ENCODE data around the gene ATP10A.

ATP10A gene

DNA sequence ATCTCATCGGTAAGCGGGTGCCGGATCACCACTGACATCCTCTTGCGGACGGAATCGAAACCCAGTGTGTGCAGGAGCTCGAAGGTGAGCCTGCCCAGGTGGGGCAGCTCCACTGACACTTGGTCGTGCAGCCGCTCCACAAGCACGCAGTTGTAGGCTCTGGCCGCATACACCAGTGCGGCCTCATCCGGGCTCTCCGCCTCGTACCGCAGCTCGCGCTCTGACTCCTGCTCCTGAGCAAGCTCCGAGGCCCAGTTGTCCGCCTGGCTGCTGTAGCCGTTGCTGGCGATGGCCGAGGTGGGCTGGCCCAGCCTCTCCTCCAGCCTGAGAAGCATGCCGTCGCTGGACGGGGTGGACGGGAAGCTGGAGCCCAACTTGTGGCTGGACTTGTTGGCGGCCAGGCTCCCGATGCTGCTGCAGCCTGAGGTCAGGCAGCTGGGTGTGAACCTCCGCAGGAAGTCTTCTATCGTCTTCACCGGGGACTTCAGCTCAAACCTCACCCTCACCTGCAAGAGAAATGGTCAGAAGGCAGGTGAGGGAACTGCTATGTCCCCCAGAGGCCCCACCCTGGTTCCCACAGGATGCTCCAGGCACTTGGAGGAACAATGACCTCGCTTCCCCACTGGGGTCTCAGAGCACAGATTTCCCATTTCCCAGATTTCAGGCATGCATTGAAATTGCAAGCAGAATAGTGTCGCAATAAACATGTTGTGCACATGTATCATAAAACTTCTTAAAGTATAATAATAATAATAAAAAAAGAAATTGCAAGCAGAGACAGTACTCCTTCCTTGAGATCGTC lies 149.2 kb downstream of the ATP10A start:
- Histone ChIP-seq H3K27me3 (ENCODE audit: insufficient read depth, low read depth) (no peaks in the 10 kb centered on the region), H3K4me3 (IDR thresholded peaks at IDR 0.05; ENCODE audit: insufficient read depth, low read depth, low read length) (no peak overlapping the region), H4K20me1 (ENCODE audit: insufficient read depth) (no peaks in the 10 kb centered on the region), H3K36me3 (ENCODE audit: insufficient read depth) (no peaks in the 10 kb centered on the region), H3K4me1 (ENCODE audit: low read depth, poor library complexity, severe bottlenecking) (no peaks in the 10 kb centered on the region), H2AFZ (ENCODE audit: low read depth) (no peak overlapping the region), H3K9ac (no peak overlapping the region), H3K27ac (no peak overlapping the region), H3K79me2 (ENCODE audit: insufficient read depth, low read depth) (no peaks in the 10 kb centered on the region), H3K4me2 (no peak overlapping the region)
- TF ChIP-seq, protein P1, sequence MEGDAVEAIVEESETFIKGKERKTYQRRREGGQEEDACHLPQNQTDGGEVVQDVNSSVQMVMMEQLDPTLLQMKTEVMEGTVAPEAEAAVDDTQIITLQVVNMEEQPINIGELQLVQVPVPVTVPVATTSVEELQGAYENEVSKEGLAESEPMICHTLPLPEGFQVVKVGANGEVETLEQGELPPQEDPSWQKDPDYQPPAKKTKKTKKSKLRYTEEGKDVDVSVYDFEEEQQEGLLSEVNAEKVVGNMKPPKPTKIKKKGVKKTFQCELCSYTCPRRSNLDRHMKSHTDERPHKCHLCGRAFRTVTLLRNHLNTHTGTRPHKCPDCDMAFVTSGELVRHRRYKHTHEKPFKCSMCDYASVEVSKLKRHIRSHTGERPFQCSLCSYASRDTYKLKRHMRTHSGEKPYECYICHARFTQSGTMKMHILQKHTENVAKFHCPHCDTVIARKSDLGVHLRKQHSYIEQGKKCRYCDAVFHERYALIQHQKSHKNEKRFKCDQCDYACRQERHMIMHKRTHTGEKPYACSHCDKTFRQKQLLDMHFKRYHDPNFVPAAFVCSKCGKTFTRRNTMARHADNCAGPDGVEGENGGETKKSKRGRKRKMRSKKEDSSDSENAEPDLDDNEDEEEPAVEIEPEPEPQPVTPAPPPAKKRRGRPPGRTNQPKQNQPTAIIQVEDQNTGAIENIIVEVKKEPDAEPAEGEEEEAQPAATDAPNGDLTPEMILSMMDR (conservative IDR thresholded peaks at IDR 0.05; ENCODE audit: low read depth, low read length): no peak

- no peak overlapping the region for H3K27ac ChIP-seq
- no peaks in the 10 kb centered on the region for H3K36me3 ChIP-seq (ENCODE audit: insufficient read depth)
- H3K79me2 ChIP-seq (ENCODE audit: insufficient read depth, low read depth): no peaks in the 10 kb centered on the region
- no peak overlapping the region for H3K4me3 ChIP-seq (IDR thresholded peaks at IDR 0.05; ENCODE audit: insufficient read depth, low read depth, low read length)
- H3K9ac ChIP-seq: no peak overlapping the region
- no peaks in the 10 kb centered on the region for H3K27me3 ChIP-seq (ENCODE audit: insufficient read depth, low read depth)
- H2AFZ ChIP-seq (ENCODE audit: low read depth): no peak overlapping the region
- TF ChIP-seq, protein P1 (conservative IDR thresholded peaks at IDR 0.05; ENCODE audit: low read depth, low read length): no peak
- H3K4me1 ChIP-seq (ENCODE audit: low read depth, poor library complexity, severe bottlenecking): no peaks in the 10 kb centered on the region
- no peaks in the 10 kb centered on the region for H4K20me1 ChIP-seq (ENCODE audit: insufficient read depth)
- no peak overlapping the region for H3K4me2 ChIP-seq
These were observed 150.2 kb downstream of the ATP10A start for GRCh38 chr15:25712961-25713355.

- Histone ChIP-seq H3K27me3 (ENCODE audit: insufficient read depth, low read depth) (no peaks in the 10 kb centered on the region), H3K4me3 (IDR thresholded peaks at IDR 0.05; ENCODE audit: insufficient read depth, low read depth, low read length) (no peak overlapping the region), H3K4me1 (ENCODE audit: low read depth, poor library complexity, severe bottlenecking) (no peaks in the 10 kb centered on the region), H3K4me2 (no peak overlapping the region), H2AFZ (ENCODE audit: low read depth) (no peak overlapping the region), H3K79me2 (ENCODE audit: insufficient read depth, low read depth) (no peaks in the 10 kb centered on the region), H4K20me1 (ENCODE audit: insufficient read depth) (no peaks in the 10 kb centered on the region), H3K27ac (no peak overlapping the region), H3K36me3 (ENCODE audit: insufficient read depth) (no peaks in the 10 kb centered on the region), H3K9ac (no peak overlapping the region)
- TF ChIP-seq, protein P1 (conservative IDR thresholded peaks at IDR 0.05; ENCODE audit: low read depth, low read length): no peak
These were observed 150.8 kb downstream of the ATP10A start for GRCh38 chr15:25712192-25712960.

- Histone ChIP-seq H2AFZ (ENCODE audit: low read depth) (no peak overlapping the region), H3K36me3 (ENCODE audit: insufficient read depth) (no peaks in the 10 kb centered on the region), H3K9ac (no peak overlapping the region), H3K4me1 (ENCODE audit: low read depth, poor library complexity, severe bottlenecking) (no peaks in the 10 kb centered on the region), H3K27me3 (ENCODE audit: insufficient read depth, low read depth) (no peaks in the 10 kb centered on the region), H3K4me2 (no peak overlapping the region), H3K4me3 (IDR thresholded peaks at IDR 0.05; ENCODE audit: insufficient read depth, low read depth, low read length) (no peak overlapping the region), H4K20me1 (ENCODE audit: insufficient read depth) (no peaks in the 10 kb centered on the region), H3K79me2 (ENCODE audit: insufficient read depth, low read depth) (no peaks in the 10 kb centered on the region), H3K27ac (no peak overlapping the region)
- TF ChIP-seq, protein P1 (conservative IDR thresholded peaks at IDR 0.05; ENCODE audit: low read depth, low read length): no peak
These were observed 151.4 kb downstream of the ATP10A start for GRCh38 chr15:25711691-25712090.
